Heart left ventricle (tissue), 16 donors: ENCODE data around the gene LAGE3. TPM values are rescaled to one million over a fixed set of nuclear protein-coding genes. Genes with fewer than 3 reads are reported as not detected.
A peak's percentile ranks its signal among the peaks of the same experiment; 100 is the strongest.

Experiments
- ATAC-seq, 4 donors: fragments of 200-7000 bp; cut with Tn5 transposase; one replicate each; pipeline ENCODE4 v1.9.1; 2020 to 2022; ENCODE audit warnings: moderate library complexity in 4 of 4, mild to moderate bottlenecking in 3 of 4, moderate number of reproducible peaks in 1 of 4
- DNase-seq, 5 donors: peaks; one replicate each; pipeline ENCODE4 v3.0.0-alpha.2; 2020
- H3K27ac ChIP-seq, 12 donors: fragments of 200-600 bp; sonication (generic) in 4 of 12; one replicate each; pipeline versions ENCODE4 v1.5.0 to v1.8.0; 2016 to 2022; ENCODE audit warnings: mild to moderate bottlenecking in 2 of 12
- H3K27me3 ChIP-seq, 9 donors: fragments of 200-600 bp; sonication (generic) in 2 of 9; one replicate each; pipeline versions ENCODE4 v1.5.1 to v1.8.0; 2016 to 2022; ENCODE audit warnings: mild to moderate bottlenecking in 3 of 9
- H3K36me3 ChIP-seq, 9 donors: fragments of 200-600 bp; sonication (generic) in 2 of 9; one replicate each; pipeline versions ENCODE4 v1.5.0 to v1.8.0; 2018 to 2022; ENCODE audit warnings: mild to moderate bottlenecking in 2 of 9
- H3K4me1 ChIP-seq, 12 donors: fragments of 200-600 bp; sonication (generic) in 4 of 12; one replicate each; pipeline versions ENCODE4 v1.5.0 to v1.8.0; 2016 to 2022; ENCODE audit warnings: mild to moderate bottlenecking in 3 of 12
- H3K4me3 ChIP-seq, 12 donors: fragments of 200-600 bp; sonication (generic) in 4 of 12; one replicate each; pipeline versions ENCODE4 v1.5.0 to v1.8.0; 2017 to 2022; ENCODE audit warnings: mild to moderate bottlenecking in 9 of 12, moderate library complexity in 4 of 12
- H3K9me3 ChIP-seq, 12 donors: fragments of 200-600 bp; sonication (generic) in 4 of 12; one replicate each; pipeline versions ENCODE4 v1.5.0 to v1.8.0; 2016 to 2022; ENCODE audit warnings: mild to moderate bottlenecking in 1 of 12
- POLR2A ChIP-seq, 2 donors: fragments of 450-650 bp; IDR thresholded peaks; one replicate each; pipeline ENCODE4 v1.6.1; 2017; ENCODE audit warnings: antibody characterized with exemption in 2 of 2, mild to moderate bottlenecking in 2 of 2, moderate library complexity in 2 of 2
- WGBS, 4 donors: extraction: QIAGEN DNeasy Blood & Tissue Kit in 2 of 4; methylation state at CpG; one replicate each; pipeline versions ENCODE4 v1.1.5 to v1.1.7; 2013 to 2018; 5-methylcytosine and 5-hydroxymethylcytosine counted together
- intact Hi-C, 10 donors: fragments of 100-400 bp; cut with DNase I; formaldehyde crosslinking; loops; one replicate each; pipeline versions ENCODE4 v1.11.1 to v1.14.2; 2022
- long read RNA-seq, 3 donors: library from polyadenylated mRNA; unstranded; transcript quantifications; one replicate each; pipeline ENCODE4 v2.0.0, GENCODE V29; 2020 to 2021
- polyA plus RNA-seq, 2 donors: library from polyadenylated mRNA; stranded (reverse); fragments of 200-250 nt; gene quantifications; one replicate each; pipeline ENCODE4 v1.2.3, GENCODE V29; 2013
- total RNA-seq, 9 donors: library from RNA; depleted of rRNA in 2 of 9; stranded (reverse); fragments of >200 nt in 2 of 9; fragmentation: NEBNext Ultra II Directional in 3 of 9; extraction: Animal tissue kit (Norgen Biotek cat#: 25700) in 3 of 9; gene quantifications; one replicate each; pipeline versions ENCODE4 v1.1.0 to v1.2.4, GENCODE V29; 2016 to 2023
- TF ChIP-seq, protein P1 (sequence below), 12 donors: fragments of 200-600 bp; sonication (generic) in 4 of 12; IDR thresholded peaks; one replicate each; pipeline versions ENCODE4 v1.5.0 to v1.8.0; 2018 to 2022; ENCODE audit warnings: antibody characterized with exemption in 12 of 12, mild to moderate bottlenecking in 5 of 12
- donor health status: ischemic (EF 13 %, LVEDD 7.1; RV severe dilation, severe dysfunction).
- donor health status: healthy with polysubstance abuse.
- donor health status: DM: no; HTN: yes; CAD: no.
- donor health status: DM: no; HTN: no; CAD: no.
- donor health status: ischemic (EF 25% LVEDD 6.9; RV normal size, moderate dysfunction).
- donor health status: ischemic (EF 25% LVEDD 5.7; RV mildly dilated, moderate dysfunction).
- donor health status: healthy.
- donor health status: DM: yes; HTN: yes; CAD: no.
- donor health status: ischemic (EF 35%, LVEDD 5.7; RV mildly dilated, moderate dysfunction).
- donor health status: nonischemic (EF 11% LVEDD 7.7; RV severe dilation, severe dysfunction).
- donor health status: DM: yes; HTN: yes; CAD: no.
- donor health status: PGD.
- donor health status: ischemic (EF 29% LVEDD 5.4; RV normal size, mild dysfunction).
- donor health status: nonischemic (EF 23%, LVEDD 6.1; RV moderate dilation, normal function).

LAGE3 gene
- total RNA-seq = 10 to 100 TPM; 16.2 to 23.6 (median 18.9) TPM
- 10 to 100 TPM; 15.1 to 26.8 TPM for polyA plus RNA-seq
- long read RNA-seq, donor 1, transcript LAGE3-201 (3 exons, 949 nt) = major isoform, 19 of 19 reads
- long read RNA-seq, donor 1, partial matches to known transcripts = 0 of 19 reads
- long read RNA-seq, donor 1, other reads (novel, unspliced or antisense) = 0 of 19 reads
- long read RNA-seq, donor 2, transcript LAGE3-201 (3 exons, 949 nt) = major isoform, 10 of 10 reads
- long read RNA-seq, donor 2, partial matches to known transcripts = 0 of 10 reads
- long read RNA-seq, donor 2, other reads (novel, unspliced or antisense) = 0 of 10 reads
- long read RNA-seq, donor 3, transcript LAGE3-201 (3 exons, 949 nt) = major isoform, 27 of 29 reads
- long read RNA-seq, donor 3, partial matches to known transcripts = 0 of 29 reads
- long read RNA-seq, donor 3, other reads (novel, unspliced or antisense) = 2 of 29 reads

- Histone ChIP-seq H3K36me3 (peaks cover 0 to 4% (median 0%) of the 10 kb centered on the region in 9 donors), H3K27ac (peak within 1 kb of the TSS in 11 of 12 donors; percentile 69 to 88 (median 84)), H3K4me1 (peaks cover 0 to 17% (median 1%) of the 10 kb centered on the region in 12 donors), H3K27me3 (no peaks in the 10 kb centered on the region), H3K4me3 (peak within 1 kb of the TSS; percentile 23 to 67 (median 58)), H3K9me3 (no peaks in the 10 kb centered on the region)
- peak; percentile 91 to 97 (median 94) for ATAC-seq
- intact Hi-C loops = loop anchor here in 2 of 10 donors (5.0 kb wide), 3 partner anchors 38 to 82 kb away; partner anchors contain the start of genes FAM3A (in 1 of the 2), GDI1 (in 1 of the 2) and RPL10 (in 1 of the 2)
- DNase-seq = peak; percentile 93 to 95 (median 94)
- TF ChIP-seq, protein P1, sequence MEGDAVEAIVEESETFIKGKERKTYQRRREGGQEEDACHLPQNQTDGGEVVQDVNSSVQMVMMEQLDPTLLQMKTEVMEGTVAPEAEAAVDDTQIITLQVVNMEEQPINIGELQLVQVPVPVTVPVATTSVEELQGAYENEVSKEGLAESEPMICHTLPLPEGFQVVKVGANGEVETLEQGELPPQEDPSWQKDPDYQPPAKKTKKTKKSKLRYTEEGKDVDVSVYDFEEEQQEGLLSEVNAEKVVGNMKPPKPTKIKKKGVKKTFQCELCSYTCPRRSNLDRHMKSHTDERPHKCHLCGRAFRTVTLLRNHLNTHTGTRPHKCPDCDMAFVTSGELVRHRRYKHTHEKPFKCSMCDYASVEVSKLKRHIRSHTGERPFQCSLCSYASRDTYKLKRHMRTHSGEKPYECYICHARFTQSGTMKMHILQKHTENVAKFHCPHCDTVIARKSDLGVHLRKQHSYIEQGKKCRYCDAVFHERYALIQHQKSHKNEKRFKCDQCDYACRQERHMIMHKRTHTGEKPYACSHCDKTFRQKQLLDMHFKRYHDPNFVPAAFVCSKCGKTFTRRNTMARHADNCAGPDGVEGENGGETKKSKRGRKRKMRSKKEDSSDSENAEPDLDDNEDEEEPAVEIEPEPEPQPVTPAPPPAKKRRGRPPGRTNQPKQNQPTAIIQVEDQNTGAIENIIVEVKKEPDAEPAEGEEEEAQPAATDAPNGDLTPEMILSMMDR (IDR thresholded peaks at IDR 0.05) = no peak
- TF ChIP-seq POLR2A (IDR thresholded peaks at IDR 0.05) = peak in 1 of 2 donors; percentile 65
- 2 to 55% (median 23%) methylated on average over 39 to 85 of the region's 85 CpGs for WGBS, 4 donors
Observed at GRCh38 chrX:154478728-154479622, at the start of gene LAGE3. Gene LAGE3, minus strand, starts transcription at chrX:154479281. Its CDS starts 366 bp downstream, at chrX:154478915.

- intact Hi-C loops = loop anchor here in 1 of 10 donors (5.0 kb wide), 1 partner anchor 150 kb away; the partner anchor contains the start of gene EMD
- peak overlapping the region in 10 of 12 donors; percentile 29 to 52 (median 38) for H3K4me3 ChIP-seq
- peaks cover 0 to 9% (median 2%) of the 10 kb centered on the region in 12 donors for H3K4me1 ChIP-seq
- H3K36me3 ChIP-seq = peaks cover 0 to 1% (median 0%) of the 10 kb centered on the region in 9 donors
- peaks cover 0 to 11% (median 0%) of the 10 kb centered on the region in 9 donors for H3K27me3 ChIP-seq
- H3K27ac ChIP-seq = peak overlapping the region in 11 of 12 donors; percentile 47 to 83 (median 77)
- DNase-seq = peak; percentile 73 to 83 (median 81)
- peak; percentile 85 to 93 (median 88) for ATAC-seq
- no peaks in the 10 kb centered on the region for H3K9me3 ChIP-seq
- TF ChIP-seq, protein P1 (IDR thresholded peaks at IDR 0.05) = peak in 11 of 12 donors; percentile 25 to 70 (median 56)
- TF ChIP-seq POLR2A (IDR thresholded peaks at IDR 0.05) = no peak
- WGBS, 4 donors = 4 to 36% (median 14%) methylated on average over 15 of the region's 15 CpGs
Observed at GRCh38 chrX:154526901-154527675, 48.0 kb upstream of the LAGE3 start.

GRCh38 chrX:154525606-154526490 lies 46.8 kb upstream of the LAGE3 start:
- H3K27ac ChIP-seq = no peak overlapping the region
- H3K4me1 ChIP-seq = peaks cover 0 to 9% (median 2%) of the 10 kb centered on the region in 12 donors
- H3K9me3 ChIP-seq = no peaks in the 10 kb centered on the region
- no peaks in the 10 kb centered on the region for H3K36me3 ChIP-seq
- H3K27me3 ChIP-seq = peaks cover 0 to 11% (median 0%) of the 10 kb centered on the region in 9 donors
- no peak overlapping the region for H3K4me3 ChIP-seq
- ATAC-seq (no peak), DNase-seq (no peak)
- TF ChIP-seq, protein P1 (IDR thresholded peaks at IDR 0.05) = no peak
- intact Hi-C loops = loop anchor here in 1 of 10 donors (5.0 kb wide), 1 partner anchor 149 kb away; the partner anchor contains the start of gene EMD
- WGBS, 4 donors = 82 to 86% (median 84%) methylated on average over 14 of the region's 14 CpGs
